Stimulated activated naive CD4-positive, alpha-beta T cell treated with Interleukin-2 at 50 U/mL for 16 hours (primary cell): Measurements from ENCODE around the gene LIPA.
"Not testable (repeated sequence)": the region's sequence is repeated elsewhere in the genome, so short reads cannot be mapped to it uniquely, and the experiment has no call there.

Experiments used
- DNase-seq: peaks from one replicate; lab custom pipeline; 2025; lab: John Stamatoyannopoulos, UW

LIPA gene

DNA sequence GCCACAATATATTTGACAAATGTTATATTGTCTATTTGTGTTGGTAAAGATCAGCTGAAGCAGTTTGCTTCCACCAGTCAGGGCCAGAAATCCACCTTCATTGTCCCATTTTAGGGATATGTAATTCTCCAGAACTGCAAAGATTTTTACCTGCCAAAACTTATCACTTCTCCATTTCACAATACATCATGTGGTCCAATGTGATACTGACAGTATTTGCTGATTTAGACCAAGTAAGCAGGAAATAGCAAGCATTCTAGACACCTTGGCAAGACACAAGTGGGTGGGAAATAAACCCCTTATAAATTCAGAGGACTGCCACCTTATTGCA, 18.5 kb upstream of the LIPA start:
- DNase-seq: no peak

DNA sequence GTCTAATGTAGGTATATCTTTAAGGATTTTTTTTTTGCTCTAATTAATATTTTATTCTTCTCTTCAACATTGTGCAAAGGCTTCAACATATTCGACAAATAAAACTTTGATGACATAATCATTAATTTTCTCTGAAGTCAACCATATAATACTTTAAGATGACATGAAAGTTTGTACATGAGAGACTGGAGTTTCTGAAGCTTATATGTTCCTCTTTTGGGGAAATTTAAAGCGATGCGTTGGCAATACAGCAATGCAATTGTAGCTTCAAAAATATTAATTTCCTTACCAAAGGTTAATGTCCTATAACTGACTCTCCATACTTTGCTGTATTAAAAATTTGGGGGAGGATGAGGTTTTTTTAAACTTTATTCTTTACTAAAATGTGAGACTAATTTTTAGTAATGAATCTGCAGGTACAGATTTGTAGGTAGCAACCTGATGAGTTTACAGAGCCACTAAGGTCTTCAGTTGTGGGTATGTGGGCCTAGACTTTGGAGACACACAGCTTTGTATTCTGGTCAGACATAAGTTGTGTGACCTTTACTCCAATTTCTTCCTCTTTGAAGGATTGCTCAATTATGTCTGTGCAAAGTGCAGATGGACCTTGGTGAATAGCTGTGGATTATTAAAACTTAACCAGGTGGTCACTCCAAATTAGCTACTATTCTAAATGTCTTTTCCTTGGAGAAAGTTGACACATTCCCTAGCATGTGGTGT, 18.0 kb upstream of the LIPA start:
- no peak for DNase-seq

DNA sequence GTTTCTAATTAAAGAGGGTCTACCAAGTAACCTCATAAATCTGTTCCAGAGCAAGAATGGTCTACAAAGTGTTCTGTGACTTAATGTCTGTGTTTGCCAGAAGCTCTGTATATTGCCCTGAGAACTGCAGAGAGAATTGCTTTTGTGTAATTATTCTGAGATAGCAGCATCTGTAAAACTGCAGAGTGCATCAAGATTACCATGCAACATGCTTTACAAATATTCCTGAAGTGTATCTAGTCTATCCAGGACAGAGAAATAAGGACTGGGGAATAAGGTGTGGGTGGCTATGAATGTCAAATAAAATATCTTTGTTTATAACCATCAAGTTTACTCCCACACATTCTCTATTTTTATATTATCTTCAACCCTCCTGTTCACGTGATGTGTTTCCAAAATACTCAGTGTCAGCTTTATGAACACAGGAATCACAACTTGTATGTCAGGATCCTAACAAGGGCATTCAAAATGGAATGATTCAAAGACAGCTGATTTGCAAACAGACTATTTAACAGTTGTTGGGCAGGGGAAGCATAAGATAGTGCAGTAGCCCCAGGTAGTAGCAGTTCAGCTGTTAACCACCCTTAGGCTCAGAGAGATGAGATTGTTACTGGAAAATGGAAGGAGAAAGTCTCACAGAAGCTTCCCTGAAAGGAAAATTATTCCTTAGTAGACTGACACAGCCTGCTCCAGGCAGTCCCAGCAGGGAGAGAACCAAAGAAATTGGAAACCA, 15.3 kb upstream of the LIPA start:
- no peak for DNase-seq

DNA sequence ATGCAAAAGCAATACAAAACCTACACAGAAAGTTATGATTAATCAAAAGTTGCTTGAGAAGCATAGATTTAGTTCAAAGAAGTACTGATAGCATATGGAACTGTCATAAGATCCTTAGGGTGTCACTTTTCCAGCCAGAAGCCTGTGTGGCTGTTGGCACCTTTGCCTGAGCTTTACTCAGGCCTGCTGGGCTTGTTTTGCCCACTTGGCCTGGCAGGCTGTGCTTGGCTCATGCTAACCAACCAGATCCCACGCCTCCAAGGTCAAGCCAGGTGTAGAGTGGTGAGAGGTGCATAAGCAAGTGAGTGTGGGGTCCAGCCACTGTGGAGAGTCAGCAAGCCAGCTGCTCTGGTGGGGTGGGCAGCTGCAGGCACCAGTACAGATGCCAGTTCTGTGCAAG, 12.0 kb upstream of the LIPA start:
- no peak for DNase-seq

DNA sequence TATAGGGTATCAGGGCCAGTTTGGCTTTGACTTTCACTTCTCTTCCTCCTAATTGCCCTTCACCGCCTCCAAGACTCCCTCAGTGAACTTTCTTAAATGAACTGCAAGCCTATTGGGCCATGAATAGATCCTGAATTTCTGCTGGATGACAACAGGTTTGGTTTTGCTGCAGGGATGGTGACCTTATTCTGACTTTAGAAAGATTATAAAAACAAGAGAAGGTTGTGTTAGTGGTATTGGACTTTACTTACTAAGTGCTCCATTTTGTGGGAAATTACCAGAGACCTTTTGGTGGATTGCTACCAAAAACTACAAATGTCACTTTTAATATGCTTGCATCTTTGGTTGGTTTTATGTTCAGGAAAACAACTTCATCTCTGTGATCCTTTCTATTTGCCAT, 11.5 kb upstream of the LIPA start:
- DNase-seq: no peak

DNA sequence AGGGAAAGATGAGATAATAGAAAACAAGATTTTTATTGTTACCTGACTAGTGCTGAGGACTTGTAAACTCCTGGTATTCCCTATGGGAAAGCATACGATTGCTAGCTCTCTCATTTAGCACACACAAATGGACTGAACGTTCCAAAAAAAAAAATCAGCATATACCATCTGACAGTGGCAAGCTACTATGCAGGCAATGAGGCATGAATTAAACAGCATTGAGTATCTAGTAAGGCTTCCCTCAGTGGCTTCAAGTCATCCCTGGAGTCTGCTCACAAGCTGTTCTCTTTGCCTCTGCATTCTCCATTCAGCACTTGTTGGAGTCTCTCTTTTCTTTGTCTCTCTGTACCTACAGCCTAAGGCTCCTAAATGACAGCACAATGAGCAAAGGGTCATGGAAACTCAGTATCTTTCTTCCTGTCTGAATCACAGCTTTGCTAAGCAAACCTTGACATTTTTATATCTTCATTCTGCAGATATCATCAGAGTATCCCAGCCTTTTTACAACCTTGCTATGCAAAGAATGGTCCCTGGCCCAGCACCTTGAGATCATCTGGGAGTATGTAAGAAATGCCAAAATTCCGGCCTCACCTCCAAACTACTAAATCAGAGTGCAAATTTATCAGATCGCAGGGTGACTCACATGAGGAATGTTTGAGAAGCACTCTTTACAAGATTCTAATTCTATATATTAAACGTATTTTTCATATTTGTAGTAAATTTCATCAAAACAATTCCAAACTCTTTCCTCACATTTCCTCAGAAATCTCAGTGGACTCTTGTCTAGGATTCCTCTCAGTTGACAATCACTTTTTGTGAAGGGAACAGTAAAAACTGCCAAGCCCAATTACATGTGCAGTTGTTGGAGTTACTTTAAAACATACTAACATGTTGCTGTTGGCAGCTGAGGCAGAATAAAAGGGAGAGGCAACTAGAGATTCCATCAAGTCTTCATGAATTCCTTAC, 10.8 kb upstream of the LIPA start:
- DNase-seq: no peak

DNA sequence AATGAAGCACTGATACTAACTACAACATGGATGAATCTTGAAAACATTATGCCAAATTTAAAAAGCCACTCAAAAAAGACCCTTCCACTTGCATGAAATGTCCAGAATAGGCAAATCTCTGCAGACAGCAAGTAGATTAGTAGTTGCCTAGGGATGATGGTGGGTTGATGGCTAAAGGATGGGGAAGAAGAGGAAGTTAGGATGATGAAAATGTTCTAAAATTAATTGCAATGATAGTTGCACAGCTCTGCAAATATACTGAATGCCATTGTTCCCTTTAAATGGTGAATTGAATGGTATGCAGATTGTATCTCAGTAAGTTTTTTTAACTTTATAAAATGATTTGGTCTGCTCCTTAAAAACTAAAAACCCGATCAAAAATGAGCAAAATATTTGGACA, 7.3 kb upstream of the LIPA start:
- DNase-seq: no peak

DNA sequence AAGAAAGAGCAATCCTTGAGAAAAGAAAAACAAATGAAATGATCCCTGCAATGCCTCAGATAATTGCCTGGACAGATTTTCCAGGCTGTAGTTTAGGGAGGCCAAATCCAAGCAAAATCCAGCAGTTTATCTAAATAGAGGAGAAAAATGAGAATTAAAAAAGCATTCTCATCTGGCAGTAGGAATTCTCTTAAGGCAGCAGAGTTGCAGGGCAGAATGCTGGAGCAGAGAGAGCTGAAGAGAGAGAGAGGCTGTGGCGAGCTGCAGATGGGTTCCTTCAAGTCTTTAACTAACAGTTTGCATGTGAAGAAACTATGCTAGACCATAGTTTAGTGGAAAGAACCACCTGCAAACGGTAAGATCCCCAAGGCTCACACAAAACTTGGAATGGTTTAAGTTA, 6.0 kb upstream of the LIPA start:
- DNase-seq: no peak

DNA sequence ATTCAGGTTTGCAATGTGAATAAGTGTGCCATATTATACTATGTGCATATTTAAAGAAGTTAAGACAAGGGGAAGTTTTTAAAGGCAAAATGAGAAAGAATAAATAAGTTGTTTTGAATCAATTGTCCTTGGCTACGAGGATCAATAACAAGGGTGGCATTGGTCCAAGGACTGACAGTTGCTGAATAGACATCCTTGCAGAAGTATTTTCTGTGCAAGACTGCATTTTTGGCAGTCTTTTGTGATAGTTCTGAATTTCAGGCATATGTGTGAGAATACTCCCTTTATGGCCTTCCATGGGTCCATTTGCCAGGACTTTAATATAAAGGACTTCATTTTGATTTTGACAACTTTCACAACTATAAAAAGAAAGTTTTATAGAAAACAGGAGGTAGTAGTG, 5.4 kb upstream of the LIPA start:
- no peak for DNase-seq

DNA sequence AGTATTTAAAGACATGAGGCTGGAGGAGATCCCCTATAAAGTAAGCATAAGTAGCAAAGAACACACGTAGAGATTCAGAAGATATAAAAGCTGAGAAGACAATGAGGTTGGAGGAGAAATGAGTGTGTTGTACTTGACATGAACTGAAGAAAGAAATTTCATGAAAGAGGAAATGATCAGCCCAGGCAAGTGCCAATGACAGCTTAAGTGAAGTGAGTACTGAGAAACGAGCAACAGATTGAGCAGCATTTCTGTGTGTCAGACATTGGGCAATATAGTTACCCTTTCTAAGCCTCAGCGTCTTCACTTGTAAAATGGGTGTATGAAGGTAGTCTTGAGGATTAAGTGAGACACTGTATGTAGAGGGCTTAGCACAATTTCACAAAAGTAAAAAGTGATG, 4.8 kb upstream of the LIPA start:
- DNase-seq: no peak

DNA sequence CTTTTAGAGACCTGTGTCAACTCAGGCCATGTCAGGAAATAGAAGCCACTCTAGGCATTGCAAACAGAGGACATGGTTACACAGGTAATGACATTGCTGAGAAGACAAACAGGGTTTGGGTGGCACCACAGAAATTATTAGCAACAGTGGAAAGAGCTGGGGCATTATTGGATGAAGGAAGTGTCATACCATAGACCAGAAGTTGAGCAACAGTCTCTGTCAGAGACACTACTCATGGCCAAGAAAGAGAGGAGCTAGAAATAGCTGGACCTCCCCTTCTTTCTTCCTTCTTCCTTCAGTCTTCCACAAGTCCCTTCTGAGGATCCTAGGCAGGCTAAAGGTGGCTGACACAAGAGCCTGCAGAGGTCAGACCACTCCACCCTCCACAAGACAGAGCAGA, 4.2 kb upstream of the LIPA start:
- no peak for DNase-seq

DNA sequence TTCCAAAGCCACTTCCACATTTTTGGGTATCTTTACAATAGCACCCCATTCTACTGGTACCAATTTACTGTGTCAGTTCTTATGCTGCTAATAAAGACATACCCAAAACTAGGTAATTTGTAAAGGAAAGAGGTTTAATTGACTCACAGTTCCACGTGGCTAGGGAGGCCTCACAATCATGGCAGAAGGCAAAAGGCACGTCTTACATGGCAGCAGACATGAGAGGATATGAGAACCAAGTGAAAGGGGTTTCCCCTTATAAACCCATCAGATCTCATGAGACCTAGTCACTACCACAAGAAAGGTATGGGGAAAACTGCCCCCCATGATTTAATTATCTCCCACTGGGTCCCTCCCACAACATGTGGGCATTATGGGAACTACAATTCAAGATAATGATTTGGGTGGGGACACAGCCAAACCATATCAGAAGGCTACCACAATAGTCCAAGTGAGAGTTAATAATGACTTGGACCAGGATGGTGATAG, 3.6 kb upstream of the LIPA start:
- not testable (repeated sequence) for DNase-seq

DNA sequence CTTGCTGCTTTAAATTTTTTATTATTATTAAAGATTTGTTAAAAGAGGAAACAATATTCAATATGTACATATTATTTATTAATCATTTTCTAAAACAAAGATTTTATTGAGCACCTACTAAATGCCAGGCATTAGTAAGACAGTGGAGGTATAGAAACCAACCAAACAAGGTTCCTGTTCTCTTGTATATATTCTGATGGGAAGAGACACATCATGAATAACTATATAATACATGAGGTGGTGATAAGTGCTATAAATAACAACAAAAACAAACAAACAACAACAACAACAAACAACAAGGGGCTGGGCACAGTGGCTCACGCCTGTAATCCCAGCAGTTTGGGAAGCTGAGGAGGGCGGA, 630 bp upstream of the LIPA start:
- no peak for DNase-seq

DNA sequence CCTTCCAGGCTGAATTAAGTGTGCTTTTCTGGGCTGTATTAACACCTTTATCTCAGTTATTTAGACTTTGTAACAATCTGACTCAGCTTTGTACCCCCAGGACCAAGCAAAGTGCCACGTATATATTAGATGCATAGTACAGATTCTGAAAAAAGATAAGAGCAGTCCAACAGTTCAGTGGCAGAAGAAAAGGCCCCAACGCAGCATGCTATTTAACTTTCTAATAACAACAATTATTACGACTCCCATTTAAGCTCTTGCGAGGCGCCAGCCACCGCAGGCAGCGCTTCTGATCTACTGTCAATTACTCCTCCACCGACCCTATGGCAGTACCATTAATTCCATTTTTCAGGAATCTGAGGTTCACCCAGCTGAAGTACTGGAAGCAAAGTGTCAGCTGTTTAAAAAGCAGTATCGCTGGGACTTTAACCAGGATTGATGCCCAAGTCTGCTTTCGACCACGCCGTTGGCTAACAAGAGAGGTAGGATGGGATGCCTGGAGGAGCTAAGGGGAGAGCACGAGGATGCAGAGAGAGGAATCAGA, 638 bp downstream of the LIPA start:
- no peak for DNase-seq

DNA sequence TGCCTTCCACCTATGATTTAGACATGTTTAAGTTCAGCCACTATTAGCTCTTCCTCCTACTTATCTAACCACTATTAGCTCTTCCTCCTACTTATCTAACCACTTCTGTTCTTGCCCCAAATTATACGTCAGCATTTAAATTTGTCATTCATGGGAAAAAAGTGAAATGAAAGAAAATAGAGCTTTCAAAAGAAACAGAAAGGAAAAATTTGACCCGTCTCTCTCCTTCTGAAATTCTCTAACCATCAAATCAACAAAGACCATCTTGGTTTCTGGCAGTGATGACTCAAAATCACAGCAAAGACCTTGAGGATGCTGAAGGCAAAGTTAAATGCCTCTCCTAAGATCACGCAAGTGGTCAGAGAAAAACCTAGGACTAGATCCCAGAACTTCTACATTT, 2.6 kb downstream of the LIPA start:
- DNase-seq: no peak

DNA sequence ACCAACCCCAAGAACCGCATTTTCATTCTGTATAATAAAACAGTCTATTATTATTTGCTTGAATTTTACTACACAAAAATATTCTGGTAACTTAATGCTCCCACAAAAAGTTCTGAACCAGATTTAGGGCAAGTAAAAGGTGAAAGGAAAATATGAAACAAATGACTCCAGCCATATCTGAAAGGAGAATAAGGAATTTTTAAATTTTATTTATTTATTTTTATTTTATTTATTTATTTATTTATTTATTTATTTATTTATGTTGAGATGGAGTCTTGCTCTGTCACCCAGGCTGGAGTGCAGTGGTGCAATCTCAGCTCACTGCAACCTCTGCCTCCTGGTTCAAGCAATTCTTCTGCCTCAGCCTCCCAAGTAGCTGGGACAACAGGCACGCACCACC, 4.0 kb downstream of the LIPA start:
- DNase-seq: not testable (repeated sequence)

DNA sequence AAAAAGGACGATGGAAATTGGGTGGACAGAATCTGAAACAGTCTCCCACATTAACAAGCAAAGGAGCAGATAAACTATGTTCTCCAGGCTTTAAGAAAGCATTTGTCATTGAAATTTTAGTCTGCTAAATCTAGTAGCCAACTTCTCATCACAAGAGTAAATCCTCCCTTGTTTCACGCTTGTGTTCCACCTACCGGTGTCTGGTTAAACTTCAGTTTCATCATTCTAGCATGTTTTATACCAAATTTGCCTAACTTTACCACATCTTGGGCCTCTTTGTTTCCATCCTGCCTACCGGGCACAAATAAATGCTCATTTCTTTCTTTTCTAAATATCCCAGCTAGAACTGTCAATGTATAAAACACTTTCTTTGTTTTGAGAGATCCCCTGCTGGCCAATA, 5.8 kb downstream of the LIPA start:
- no peak for DNase-seq

DNA sequence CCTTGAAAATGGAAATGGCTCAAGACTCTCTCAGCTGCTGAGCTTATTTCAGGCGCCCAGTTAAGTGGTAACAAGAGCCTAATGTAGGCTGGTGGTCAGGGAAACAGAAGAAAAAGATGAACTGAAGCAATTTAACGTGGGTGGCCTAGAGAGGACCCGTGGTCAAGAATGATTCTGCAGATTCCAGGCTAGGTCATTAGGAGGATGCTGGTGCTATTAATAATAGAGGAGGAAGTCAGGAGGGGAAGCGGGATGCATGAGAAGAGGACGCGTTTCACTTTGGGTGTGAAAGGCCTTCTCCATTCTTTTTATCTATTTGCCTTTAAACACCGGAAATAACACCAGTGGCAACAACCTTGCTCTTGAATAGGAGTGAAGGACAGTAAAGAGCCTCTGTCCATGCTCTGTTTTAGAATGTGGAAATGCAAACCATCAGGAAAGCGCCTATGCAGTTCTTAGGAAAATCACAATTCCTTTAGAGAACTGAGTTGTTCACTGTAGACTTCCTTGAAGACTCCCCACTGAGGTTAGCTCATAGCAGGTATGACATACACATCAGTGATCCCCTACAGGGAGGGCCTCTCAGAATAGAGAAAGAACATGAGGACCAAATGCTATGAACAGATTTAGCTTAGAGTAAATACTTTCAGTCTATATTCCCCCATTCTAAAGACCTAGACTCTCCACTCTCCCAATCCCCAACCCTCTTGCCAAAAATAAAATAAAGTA, 8.6 kb downstream of the LIPA start:
- no peak for DNase-seq

DNA sequence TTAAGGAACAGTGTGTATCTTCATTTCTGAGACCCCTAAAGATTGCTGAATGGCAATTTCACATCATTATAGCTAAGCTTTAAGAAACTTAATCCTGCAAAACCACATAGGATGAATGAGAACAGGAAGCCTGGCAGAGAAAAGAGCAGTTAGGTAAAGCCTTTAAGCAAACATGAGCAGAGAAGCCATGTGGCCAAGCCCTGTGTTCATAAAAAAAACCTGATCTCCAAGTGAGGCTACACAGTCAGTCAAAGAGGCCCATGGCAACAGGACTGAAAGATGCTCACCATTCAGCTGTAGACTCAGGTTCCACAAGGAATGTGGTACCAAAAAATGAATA, 9.3 kb downstream of the LIPA start:
- DNase-seq: no peak

DNA sequence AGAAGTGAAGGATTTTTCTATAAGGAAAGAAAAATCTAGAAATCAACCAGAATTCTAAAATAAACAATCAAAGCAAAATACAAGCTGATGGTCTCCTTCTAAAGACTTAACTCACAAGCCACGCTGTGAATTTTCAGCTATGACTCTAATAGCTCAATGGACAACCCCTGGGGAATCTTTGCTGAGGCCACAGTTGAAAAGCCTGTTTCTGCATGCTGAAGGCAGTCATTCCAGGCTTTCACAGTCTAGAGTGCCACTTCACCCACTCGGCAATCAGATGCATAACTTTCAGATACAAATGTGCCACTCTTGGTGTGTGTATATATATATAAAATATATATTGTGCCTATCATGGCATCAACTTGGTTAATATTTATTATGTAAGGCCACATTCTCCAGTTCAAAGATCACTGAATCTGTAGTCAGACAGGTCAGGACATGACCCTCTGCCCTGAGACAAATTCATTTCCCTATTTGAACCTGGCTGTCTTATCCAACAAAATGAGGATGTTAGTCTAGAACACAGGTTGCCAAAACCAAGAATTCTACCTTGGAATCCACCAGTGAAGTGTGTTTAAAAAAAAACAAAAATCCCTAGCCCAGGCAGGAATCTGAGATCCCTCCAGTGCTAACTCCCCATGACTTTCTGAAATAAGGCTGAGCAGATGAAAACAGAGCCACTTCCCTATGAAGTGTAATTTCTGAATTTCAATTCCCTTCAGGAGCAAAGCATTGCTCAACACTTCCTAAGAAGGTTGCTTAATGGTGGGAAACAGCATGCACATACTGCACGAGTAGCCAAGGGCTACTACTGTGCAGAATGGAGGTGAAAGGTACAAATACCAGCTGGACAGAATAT, 9.9 kb downstream of the LIPA start:
- no peak for DNase-seq

DNA sequence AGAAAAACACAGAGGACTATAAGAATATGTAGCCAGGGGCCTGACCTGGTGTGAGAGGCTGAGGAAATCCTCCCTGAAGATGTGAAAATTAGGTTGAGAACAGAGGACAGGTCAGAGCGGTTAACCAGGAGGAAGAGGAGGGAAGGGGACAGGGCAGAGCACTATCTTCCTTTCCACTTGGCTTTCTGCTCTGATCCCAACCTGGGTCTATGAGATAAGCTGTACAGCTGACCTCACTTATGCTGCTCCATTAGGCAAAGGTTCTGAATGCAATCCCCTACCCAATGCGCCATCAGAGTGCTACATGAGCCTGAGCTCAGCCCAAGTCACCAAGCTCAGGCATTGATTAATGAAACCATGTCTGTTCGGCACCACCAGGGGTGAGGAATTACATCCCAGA, 10.5 kb downstream of the LIPA start:
- no peak for DNase-seq
